Activated naive CD4-positive, alpha-beta T cell treated with anti-CD3 and anti-CD28 coated beads, Interleukin-2, amount 50 U/mL, for 24 hours (primary cell): ENCODE measurements around the gene GHITM.
"Not testable (repeated sequence)": the region's sequence is repeated elsewhere in the genome, so short reads cannot be mapped to it uniquely, and the experiment has no call there.

Source experiments
- H3K27ac Mint-ChIP-seq: one replicate; pipeline ENCODE4 v1.8.0; 2021; ENCODE audit warnings: mild to moderate bottlenecking, mixed read lengths
- H3K27me3 Mint-ChIP-seq: one replicate; pipeline ENCODE4 v1.8.0; 2021; ENCODE audit warnings: mixed read lengths
- H3K36me3 Mint-ChIP-seq: one replicate; pipeline ENCODE4 v1.8.0; 2021; ENCODE audit warnings: mixed read lengths
- H3K4me1 Mint-ChIP-seq: one replicate; pipeline ENCODE4 v1.8.0; 2021; ENCODE audit warnings: mixed read lengths
- H3K4me3 Mint-ChIP-seq: one replicate; pipeline ENCODE4 v1.8.0; 2021; ENCODE audit warnings: mild to moderate bottlenecking, mixed read lengths
- H3K9me3 Mint-ChIP-seq: one replicate; pipeline ENCODE4 v1.8.0; 2021; ENCODE audit warnings: mixed read lengths

The GHITM gene

GRCh38 chr10:84163996-84164395 is 24.7 kb downstream of the GHITM start:
- Mint-ChIP-seq H3K9me3 (no peaks in the 10 kb centered on the region), H3K4me3 (no peak overlapping the region), H3K36me3 (no peaks in the 10 kb centered on the region), H3K27me3 (no peaks in the 10 kb centered on the region), H3K4me1 (peaks cover 8% of the 10 kb centered on the region), H3K27ac (no peak overlapping the region)

GRCh38 chr10:84164442-84164841 is 25.1 kb downstream of the GHITM start:
- no peaks in the 10 kb centered on the region for H3K27me3 Mint-ChIP-seq
- H3K4me1 Mint-ChIP-seq: peaks cover 4% of the 10 kb centered on the region
- H3K36me3 Mint-ChIP-seq: no peaks in the 10 kb centered on the region
- H3K4me3 Mint-ChIP-seq: no peak overlapping the region
- no peaks in the 10 kb centered on the region for H3K9me3 Mint-ChIP-seq
- no peak overlapping the region for H3K27ac Mint-ChIP-seq

- Mint-ChIP-seq H3K9me3 (no peaks in the 10 kb centered on the region), H3K36me3 (no peaks in the 10 kb centered on the region), H3K4me3 (no peak overlapping the region), H3K27me3 (no peaks in the 10 kb centered on the region), H3K4me1 (no peaks in the 10 kb centered on the region), H3K27ac (no peak overlapping the region)
Observed at GRCh38 chr10:84166620-84167288, 27.4 kb downstream of the GHITM start.

GRCh38 chr10:84167289-84167653 is 28.0 kb downstream of the GHITM start:
- not testable (repeated sequence) for H3K4me1 Mint-ChIP-seq, H3K4me3 Mint-ChIP-seq, H3K27me3 Mint-ChIP-seq

GRCh38 chr10:84168382-84168781 is 29.1 kb downstream of the GHITM start:
- H3K27me3 Mint-ChIP-seq, H3K4me3 Mint-ChIP-seq, H3K36me3 Mint-ChIP-seq, H3K27ac Mint-ChIP-seq, H3K4me1 Mint-ChIP-seq, H3K9me3 Mint-ChIP-seq: not testable (repeated sequence)

More at GRCh38 chr10:84167289-84167653, 28.0 kb downstream of the GHITM start:
- H3K36me3 Mint-ChIP-seq, H3K27ac Mint-ChIP-seq, H3K9me3 Mint-ChIP-seq: not testable (repeated sequence)

GRCh38 chr10:84171237-84171636 is 31.9 kb downstream of the GHITM start:
- H3K27me3 Mint-ChIP-seq, H3K36me3 Mint-ChIP-seq, H3K27ac Mint-ChIP-seq, H3K4me1 Mint-ChIP-seq, H3K4me3 Mint-ChIP-seq, H3K9me3 Mint-ChIP-seq: not testable (repeated sequence)

- H3K4me3 Mint-ChIP-seq, H3K9me3 Mint-ChIP-seq, H3K27ac Mint-ChIP-seq, H3K4me1 Mint-ChIP-seq, H3K27me3 Mint-ChIP-seq, H3K36me3 Mint-ChIP-seq: not testable (repeated sequence)
Observed at GRCh38 chr10:84171700-84172466, 32.6 kb downstream of the GHITM start.

- no peak overlapping the region for H3K27ac Mint-ChIP-seq
- H3K27me3 Mint-ChIP-seq: no peaks in the 10 kb centered on the region
- H3K4me1 Mint-ChIP-seq: peaks cover 7% of the 10 kb centered on the region
- H3K4me3 Mint-ChIP-seq: no peak overlapping the region
- H3K9me3 Mint-ChIP-seq: no peaks in the 10 kb centered on the region
- no peaks in the 10 kb centered on the region for H3K36me3 Mint-ChIP-seq
Observed at GRCh38 chr10:84172467-84173356, 33.4 kb downstream of the GHITM start.

GRCh38 chr10:84173501-84173929 is 34.2 kb downstream of the GHITM start, which contains the start of gene GPR15LG:
TSS of gene GPR15LG (plus strand) at chr10:84173801. CDS start at chr10:84173852, 51 bp downstream.
- Mint-ChIP-seq H3K9me3 (no peaks in the 10 kb centered on the region), H3K36me3 (no peaks in the 10 kb centered on the region), H3K27ac (no peak within 1 kb of the TSS), H3K27me3 (no peaks in the 10 kb centered on the region), H3K4me3 (no peak within 1 kb of the TSS), H3K4me1 (peaks cover 7% of the 10 kb centered on the region)

- H3K9me3 Mint-ChIP-seq: no peaks in the 10 kb centered on the region
- H3K36me3 Mint-ChIP-seq: no peaks in the 10 kb centered on the region
- no peaks in the 10 kb centered on the region for H3K27me3 Mint-ChIP-seq
- H3K4me3 Mint-ChIP-seq: no peak overlapping the region
- peaks cover 7% of the 10 kb centered on the region for H3K4me1 Mint-ChIP-seq
- no peak overlapping the region for H3K27ac Mint-ChIP-seq
Observed at GRCh38 chr10:84175436-84175835, 36.1 kb downstream of the GHITM start.

GRCh38 chr10:84176351-84176750 is 37.0 kb downstream of the GHITM start:
- no peak overlapping the region for H3K27ac Mint-ChIP-seq
- H3K4me3 Mint-ChIP-seq: peak overlapping the region; percentile 64
- H3K4me1 Mint-ChIP-seq: peaks cover 7% of the 10 kb centered on the region
- H3K9me3 Mint-ChIP-seq: no peaks in the 10 kb centered on the region
- no peaks in the 10 kb centered on the region for H3K36me3 Mint-ChIP-seq
- no peaks in the 10 kb centered on the region for H3K27me3 Mint-ChIP-seq

- Mint-ChIP-seq H3K4me3 (peak overlapping the region; percentile 64), H3K9me3 (no peaks in the 10 kb centered on the region), H3K4me1 (peaks cover 7% of the 10 kb centered on the region), H3K36me3 (no peaks in the 10 kb centered on the region), H3K27ac (no peak overlapping the region), H3K27me3 (no peaks in the 10 kb centered on the region)
Observed at GRCh38 chr10:84176836-84177474, 37.6 kb downstream of the GHITM start.

- Mint-ChIP-seq H3K9me3 (no peaks in the 10 kb centered on the region), H3K36me3 (no peaks in the 10 kb centered on the region), H3K27ac (no peak overlapping the region), H3K4me3 (no peak overlapping the region), H3K27me3 (no peaks in the 10 kb centered on the region), H3K4me1 (peaks cover 7% of the 10 kb centered on the region)
Observed at GRCh38 chr10:84177541-84178141, 38.3 kb downstream of the GHITM start.

- Mint-ChIP-seq H3K36me3 (no peaks in the 10 kb centered on the region), H3K4me1 (peaks cover 7% of the 10 kb centered on the region), H3K27ac (no peak overlapping the region), H3K9me3 (no peaks in the 10 kb centered on the region), H3K4me3 (no peak overlapping the region), H3K27me3 (no peaks in the 10 kb centered on the region)
Observed at GRCh38 chr10:84178160-84178609, 38.9 kb downstream of the GHITM start.
